Measurements from ENCODE around the gene UBD.

Gene UBD

DNA sequence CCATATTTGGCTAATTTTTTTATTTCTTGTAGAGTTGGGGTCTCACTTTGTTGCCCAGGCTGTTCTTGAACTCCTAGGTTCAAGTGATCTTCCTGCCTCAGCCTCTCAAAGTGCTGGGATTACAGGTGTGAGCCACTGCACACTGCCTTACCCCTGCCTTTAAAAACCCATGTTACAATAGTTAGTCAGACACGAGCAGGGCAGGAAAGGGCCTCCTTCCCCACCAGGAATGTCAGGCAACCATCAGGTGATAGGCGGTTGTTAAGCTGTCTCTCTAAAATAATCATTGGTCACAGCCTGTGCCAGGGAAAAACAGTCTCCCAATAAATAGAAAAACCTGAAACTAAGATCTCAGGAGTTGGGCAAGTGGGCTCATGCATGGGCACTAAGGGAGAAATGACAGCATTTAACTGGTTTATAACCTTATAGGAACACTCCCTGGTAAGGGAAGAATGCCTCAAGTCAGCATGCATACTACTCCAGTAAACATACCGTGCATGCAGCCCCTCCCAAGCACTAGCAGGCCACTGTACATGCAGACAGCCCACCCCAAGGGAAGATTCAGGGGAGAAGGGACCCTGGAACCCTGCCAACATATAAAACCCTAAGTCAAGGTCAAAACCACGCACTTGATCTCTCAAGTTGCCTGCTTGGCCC lies 33.8 kb upstream of the UBD start:
- Histone ChIP-seq H3K4me1 (ENCODE audit: control insufficient read depth in 2 of 2, insufficient read depth in 1 of 2, low read depth in 1 of 2, low read length in 2 of 2) (no peaks in the 10 kb centered on the region), H3K36me3 (replicated peaks in 1 of 2; ENCODE audit: control insufficient read depth in 2 of 2, insufficient read depth in 2 of 2, low read length in 2 of 2) (no peaks in the 10 kb centered on the region), H4K8ac (ENCODE audit: low read depth, low read length) (no peak overlapping the region), H3K18ac (ENCODE audit: low read length) (no peak overlapping the region), H3K4me2 (ENCODE audit: insufficient read depth, low read length, poor library complexity, severe bottlenecking) (no peak overlapping the region), H3K27me3 (ENCODE audit: control insufficient read depth in 3 of 3, insufficient read depth in 3 of 3, low read depth in 1 of 3, low read length in 3 of 3) (no peaks in the 10 kb centered on the region), H2BK5ac (ENCODE audit: low read length) (no peak overlapping the region), H3K4ac (ENCODE audit: low read length) (no peak overlapping the region), H2AFZ (ENCODE audit: low read length) (no peak overlapping the region), H4K91ac (ENCODE audit: low read depth, low read length, poor library complexity) (no peak overlapping the region), H3K23ac (ENCODE audit: low read depth, low read length, poor library complexity) (no peak overlapping the region), H3K9ac (ENCODE audit: low read depth, low read length, poor library complexity) (no peak overlapping the region), H2AK5ac (ENCODE audit: low read depth, low read length) (no peak overlapping the region), H2BK12ac (ENCODE audit: low read length) (no peak overlapping the region), H3K9me3 (replicated peaks in 1 of 2; ENCODE audit: control insufficient read depth in 2 of 2, insufficient read depth in 1 of 2, low read depth in 1 of 2, low read length in 2 of 2) (no peaks in the 10 kb centered on the region), H3K79me1 (ENCODE audit: low read depth, low read length) (no peaks in the 10 kb centered on the region), H2BK120ac (ENCODE audit: low read depth, low read length) (no peak overlapping the region), H3K4me3 (ENCODE audit: low read length in 2 of 2) (no peak overlapping the region), H3K27ac (replicated peaks; ENCODE audit: low read length) (no peak overlapping the region), H3K14ac (ENCODE audit: low read length) (no peak overlapping the region), H2BK15ac (ENCODE audit: low read length) (no peak overlapping the region)
- DNase-seq (ENCODE audit: low spot score), result no peak
- WGBS, 2 donors (ENCODE audit: extremely low coverage in 2 of 2, insufficient read length in 2 of 2, insufficient replicate concordance in 1 of 2), result no CpG with 5 or more reads among the region's 4 CpGs

GRCh38 chr6:29591677-29592076 lies 32.1 kb upstream of the UBD start:
- DNase-seq (ENCODE audit: low spot score), result no peak
- H2BK15ac ChIP-seq (ENCODE audit: low read length), result no peak overlapping the region
- H3K4ac ChIP-seq (ENCODE audit: low read length), result no peak overlapping the region
- no peaks in the 10 kb centered on the region for H3K79me1 ChIP-seq (ENCODE audit: low read depth, low read length)
- H3K27ac ChIP-seq (replicated peaks; ENCODE audit: low read length), result no peak overlapping the region
- H3K4me3 ChIP-seq (ENCODE audit: low read length in 2 of 2), result no peak overlapping the region
- no peak overlapping the region for H3K14ac ChIP-seq (ENCODE audit: low read length)
- no peak overlapping the region for H2BK120ac ChIP-seq (ENCODE audit: low read depth, low read length)
- H3K18ac ChIP-seq (ENCODE audit: low read length), result no peak overlapping the region
- no peaks in the 10 kb centered on the region for H3K36me3 ChIP-seq (replicated peaks in 1 of 2; ENCODE audit: control insufficient read depth in 2 of 2, insufficient read depth in 2 of 2, low read length in 2 of 2)
- H3K23ac ChIP-seq (ENCODE audit: low read depth, low read length, poor library complexity), result no peak overlapping the region
- H3K9me3 ChIP-seq (replicated peaks in 1 of 2; ENCODE audit: control insufficient read depth in 2 of 2, insufficient read depth in 1 of 2, low read depth in 1 of 2, low read length in 2 of 2), result no peaks in the 10 kb centered on the region
- no peak overlapping the region for H4K91ac ChIP-seq (ENCODE audit: low read depth, low read length, poor library complexity)
- WGBS, 2 donors (ENCODE audit: extremely low coverage in 2 of 2, insufficient read length in 2 of 2, insufficient replicate concordance in 1 of 2), result no CpG with 5 or more reads among the region's 2 CpGs
- no peaks in the 10 kb centered on the region for H3K4me1 ChIP-seq (ENCODE audit: control insufficient read depth in 2 of 2, insufficient read depth in 1 of 2, low read depth in 1 of 2, low read length in 2 of 2)
- no peak overlapping the region for H3K4me2 ChIP-seq (ENCODE audit: insufficient read depth, low read length, poor library complexity, severe bottlenecking)
- H4K8ac ChIP-seq (ENCODE audit: low read depth, low read length), result no peak overlapping the region
- no peak overlapping the region for H2AFZ ChIP-seq (ENCODE audit: low read length)
- no peak overlapping the region for H2BK5ac ChIP-seq (ENCODE audit: low read length)
- H2AK5ac ChIP-seq (ENCODE audit: low read depth, low read length), result no peak overlapping the region
- H3K9ac ChIP-seq (ENCODE audit: low read depth, low read length, poor library complexity), result no peak overlapping the region
- H3K27me3 ChIP-seq (ENCODE audit: control insufficient read depth in 3 of 3, insufficient read depth in 3 of 3, low read depth in 1 of 3, low read length in 3 of 3), result no peaks in the 10 kb centered on the region
- no peak overlapping the region for H2BK12ac ChIP-seq (ENCODE audit: low read length)

DNA sequence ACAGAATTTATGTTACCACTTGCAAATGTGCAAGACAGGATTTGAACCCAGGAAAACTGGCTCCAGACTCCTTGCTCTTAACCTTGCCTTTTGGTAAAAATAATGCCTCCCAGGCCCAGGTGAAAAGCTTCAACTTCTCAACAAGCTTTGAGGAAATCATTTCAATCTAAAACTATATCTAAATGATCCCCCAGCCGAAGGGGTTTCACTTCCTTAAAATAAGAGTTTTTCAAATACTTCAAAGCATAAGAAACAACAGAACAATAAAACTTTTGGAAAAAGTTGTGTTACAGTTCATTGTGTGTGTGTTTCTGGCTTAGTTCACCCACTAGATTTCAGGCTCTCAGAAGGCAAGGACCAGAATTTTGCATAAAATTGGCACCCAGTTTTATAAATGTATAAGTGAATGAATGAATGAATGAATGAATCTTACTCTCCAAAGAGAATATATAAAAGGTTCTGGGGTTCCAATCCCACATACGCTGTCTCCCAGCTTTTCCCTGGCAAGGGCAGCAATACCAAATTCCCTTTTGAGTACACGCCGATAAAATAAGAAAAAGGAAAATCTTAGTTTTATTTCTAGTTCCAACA lies 30.8 kb upstream of the UBD start:
- no peak overlapping the region for H2BK15ac ChIP-seq (ENCODE audit: low read length)
- no peaks in the 10 kb centered on the region for H3K4me1 ChIP-seq (ENCODE audit: control insufficient read depth in 2 of 2, insufficient read depth in 1 of 2, low read depth in 1 of 2, low read length in 2 of 2)
- no peak overlapping the region for H3K4me2 ChIP-seq (ENCODE audit: insufficient read depth, low read length, poor library complexity, severe bottlenecking)
- H2BK5ac ChIP-seq (ENCODE audit: low read length), result no peak overlapping the region
- H4K91ac ChIP-seq (ENCODE audit: low read depth, low read length, poor library complexity), result no peak overlapping the region
- H2AK5ac ChIP-seq (ENCODE audit: low read depth, low read length), result no peak overlapping the region
- H3K27ac ChIP-seq (replicated peaks; ENCODE audit: low read length), result no peak overlapping the region
- no peak overlapping the region for H3K4me3 ChIP-seq (ENCODE audit: low read length in 2 of 2)
- H3K18ac ChIP-seq (ENCODE audit: low read length), result no peak overlapping the region
- no peak overlapping the region for H2AFZ ChIP-seq (ENCODE audit: low read length)
- H3K79me1 ChIP-seq (ENCODE audit: low read depth, low read length), result no peaks in the 10 kb centered on the region
- H3K4ac ChIP-seq (ENCODE audit: low read length), result no peak overlapping the region
- H4K8ac ChIP-seq (ENCODE audit: low read depth, low read length), result no peak overlapping the region
- DNase-seq (ENCODE audit: low spot score), result no peak
- H2BK120ac ChIP-seq (ENCODE audit: low read depth, low read length), result no peak overlapping the region
- H3K36me3 ChIP-seq (replicated peaks in 1 of 2; ENCODE audit: control insufficient read depth in 2 of 2, insufficient read depth in 2 of 2, low read length in 2 of 2), result no peaks in the 10 kb centered on the region
- H3K23ac ChIP-seq (ENCODE audit: low read depth, low read length, poor library complexity), result no peak overlapping the region
- H3K9ac ChIP-seq (ENCODE audit: low read depth, low read length, poor library complexity), result no peak overlapping the region
- no CpG with 5 or more reads among the region's 4 CpGs for WGBS, 2 donors (ENCODE audit: extremely low coverage in 2 of 2, insufficient read length in 2 of 2, insufficient replicate concordance in 1 of 2)
- H3K14ac ChIP-seq (ENCODE audit: low read length), result no peak overlapping the region
- no peaks in the 10 kb centered on the region for H3K9me3 ChIP-seq (replicated peaks in 1 of 2; ENCODE audit: control insufficient read depth in 2 of 2, insufficient read depth in 1 of 2, low read depth in 1 of 2, low read length in 2 of 2)
- no peak overlapping the region for H2BK12ac ChIP-seq (ENCODE audit: low read length)
- H3K27me3 ChIP-seq (ENCODE audit: control insufficient read depth in 3 of 3, insufficient read depth in 3 of 3, low read depth in 1 of 3, low read length in 3 of 3), result no peaks in the 10 kb centered on the region

DNA sequence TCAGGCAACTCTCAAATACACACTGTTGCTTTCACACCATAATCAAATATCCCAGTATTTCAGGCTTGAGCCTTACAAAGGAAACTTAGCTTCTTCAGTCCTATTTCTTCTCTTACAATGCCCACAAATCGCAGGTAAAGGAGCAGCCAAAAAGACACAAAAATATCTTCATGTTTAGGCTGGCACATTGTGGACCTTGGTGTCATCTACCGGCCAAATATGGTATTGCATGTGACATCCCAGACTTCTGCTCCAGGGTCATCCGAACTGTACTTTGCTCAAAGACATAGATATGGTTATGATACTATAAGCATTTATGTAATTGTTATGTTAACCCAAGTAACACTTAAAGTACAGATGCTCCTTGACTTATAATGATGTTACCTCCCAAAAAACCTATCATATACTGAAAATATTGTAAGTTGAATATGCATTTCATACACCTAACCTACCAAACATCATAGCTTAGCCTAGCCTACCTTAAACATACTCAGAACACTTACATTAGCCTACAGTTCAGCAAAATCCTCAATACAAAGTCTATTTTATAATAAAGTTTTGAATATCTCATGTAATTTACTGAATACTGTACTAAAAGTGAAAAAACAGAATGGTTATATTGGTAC lies 30.0 kb upstream of the UBD start:
- Histone ChIP-seq H2AFZ (ENCODE audit: low read length) (no peak overlapping the region), H3K4me3 (ENCODE audit: low read length in 2 of 2) (no peak overlapping the region), H3K23ac (ENCODE audit: low read depth, low read length, poor library complexity) (no peak overlapping the region), H2BK120ac (ENCODE audit: low read depth, low read length) (no peak overlapping the region), H3K9ac (ENCODE audit: low read depth, low read length, poor library complexity) (no peak overlapping the region), H2AK5ac (ENCODE audit: low read depth, low read length) (no peak overlapping the region), H3K14ac (ENCODE audit: low read length) (no peak overlapping the region), H4K91ac (ENCODE audit: low read depth, low read length, poor library complexity) (no peak overlapping the region), H2BK5ac (ENCODE audit: low read length) (no peak overlapping the region), H3K27me3 (ENCODE audit: control insufficient read depth in 3 of 3, insufficient read depth in 3 of 3, low read depth in 1 of 3, low read length in 3 of 3) (no peaks in the 10 kb centered on the region), H2BK15ac (ENCODE audit: low read length) (no peak overlapping the region), H3K4ac (ENCODE audit: low read length) (no peak overlapping the region), H3K36me3 (replicated peaks in 1 of 2; ENCODE audit: control insufficient read depth in 2 of 2, insufficient read depth in 2 of 2, low read length in 2 of 2) (no peaks in the 10 kb centered on the region), H3K79me1 (ENCODE audit: low read depth, low read length) (no peaks in the 10 kb centered on the region), H4K8ac (ENCODE audit: low read depth, low read length) (no peak overlapping the region), H3K9me3 (replicated peaks in 1 of 2; ENCODE audit: control insufficient read depth in 2 of 2, insufficient read depth in 1 of 2, low read depth in 1 of 2, low read length in 2 of 2) (no peaks in the 10 kb centered on the region), H3K18ac (ENCODE audit: low read length) (no peak overlapping the region), H3K4me1 (ENCODE audit: control insufficient read depth in 2 of 2, insufficient read depth in 1 of 2, low read depth in 1 of 2, low read length in 2 of 2) (no peaks in the 10 kb centered on the region), H3K4me2 (ENCODE audit: insufficient read depth, low read length, poor library complexity, severe bottlenecking) (no peak overlapping the region), H3K27ac (replicated peaks; ENCODE audit: low read length) (no peak overlapping the region), H2BK12ac (ENCODE audit: low read length) (no peak overlapping the region)
- DNase-seq (ENCODE audit: low spot score), result peak; percentile 53
- no CpG with 5 or more reads among the region's 3 CpGs for WGBS, 2 donors (ENCODE audit: extremely low coverage in 2 of 2, insufficient read length in 2 of 2, insufficient replicate concordance in 1 of 2)
